Cerebellar nuclear complex (tissue), 1 donor: ENCODE data around the gene CHST4.
"Not testable (repeated sequence)": the region's sequence is repeated elsewhere in the genome, so short reads cannot be mapped to it uniquely, and the experiment has no call there.

ENCODE experiments used
- DNase-seq, 2 experiments: peaks; one replicate each; lab custom pipeline; 2025; lab: John Stamatoyannopoulos, UW

Gene CHST4

DNA sequence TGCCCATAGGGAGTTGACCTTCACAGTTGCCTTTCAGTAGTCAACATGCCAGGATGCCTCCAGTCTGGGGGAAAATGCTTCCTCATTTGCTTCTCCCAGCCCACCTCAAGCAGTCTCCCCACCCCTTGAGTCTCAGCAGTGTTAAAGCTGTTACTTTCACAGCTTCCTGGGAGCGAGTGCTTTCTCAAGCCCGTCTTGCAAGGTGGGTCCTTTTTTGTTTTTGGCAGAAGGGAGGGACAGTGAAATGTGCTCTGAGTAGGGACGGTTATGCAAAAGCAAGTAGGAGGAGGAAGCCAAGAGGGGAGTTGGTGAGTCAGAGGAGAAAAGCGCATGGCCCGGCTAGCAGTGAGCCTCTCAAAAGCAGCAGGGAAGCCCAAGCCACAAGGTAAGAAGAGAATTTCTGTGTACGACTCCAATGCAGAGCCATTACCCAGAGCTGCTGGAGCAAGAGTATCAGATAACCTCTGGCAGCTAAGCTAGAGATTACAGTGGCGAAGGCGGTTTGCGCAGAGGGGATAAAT, at the start of gene CHST4:
CHST4 (plus strand) TSS at position 316 of the 521 bp plus-strand sequence. CDS start 10,252 bp downstream, outside the sequence.
- no peak for DNase-seq

GRCh38 chr16:71476457-71477124, 49.6 kb upstream of the CHST4 start:
- no peak for DNase-seq

DNA sequence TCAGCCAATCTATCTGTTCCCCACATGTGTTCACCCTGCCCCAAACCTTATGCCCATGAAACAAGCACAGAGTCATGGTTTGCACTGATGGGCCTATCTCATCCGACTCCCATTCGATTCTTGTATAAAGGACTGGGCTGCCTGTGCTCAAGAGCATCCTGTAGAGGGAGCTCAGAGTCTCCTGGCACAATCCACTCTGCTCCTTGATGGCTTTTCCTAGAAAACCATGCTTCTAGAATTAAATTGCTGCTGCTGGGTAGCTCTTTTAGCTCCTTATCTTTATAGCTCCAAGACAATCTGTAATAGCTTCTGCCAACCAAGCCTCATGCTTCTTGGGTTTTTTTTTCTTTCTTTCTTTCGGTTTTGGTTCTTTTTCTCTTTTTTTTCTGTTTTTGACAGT, 46.8 kb upstream of the CHST4 start:
- DNase-seq = no peak

GRCh38 chr16:71480956-71481355, 45.3 kb upstream of the CHST4 start:
- no peak for DNase-seq

GRCh38 chr16:71482569-71482968, 43.7 kb upstream of the CHST4 start:
- no peak for DNase-seq

DNA sequence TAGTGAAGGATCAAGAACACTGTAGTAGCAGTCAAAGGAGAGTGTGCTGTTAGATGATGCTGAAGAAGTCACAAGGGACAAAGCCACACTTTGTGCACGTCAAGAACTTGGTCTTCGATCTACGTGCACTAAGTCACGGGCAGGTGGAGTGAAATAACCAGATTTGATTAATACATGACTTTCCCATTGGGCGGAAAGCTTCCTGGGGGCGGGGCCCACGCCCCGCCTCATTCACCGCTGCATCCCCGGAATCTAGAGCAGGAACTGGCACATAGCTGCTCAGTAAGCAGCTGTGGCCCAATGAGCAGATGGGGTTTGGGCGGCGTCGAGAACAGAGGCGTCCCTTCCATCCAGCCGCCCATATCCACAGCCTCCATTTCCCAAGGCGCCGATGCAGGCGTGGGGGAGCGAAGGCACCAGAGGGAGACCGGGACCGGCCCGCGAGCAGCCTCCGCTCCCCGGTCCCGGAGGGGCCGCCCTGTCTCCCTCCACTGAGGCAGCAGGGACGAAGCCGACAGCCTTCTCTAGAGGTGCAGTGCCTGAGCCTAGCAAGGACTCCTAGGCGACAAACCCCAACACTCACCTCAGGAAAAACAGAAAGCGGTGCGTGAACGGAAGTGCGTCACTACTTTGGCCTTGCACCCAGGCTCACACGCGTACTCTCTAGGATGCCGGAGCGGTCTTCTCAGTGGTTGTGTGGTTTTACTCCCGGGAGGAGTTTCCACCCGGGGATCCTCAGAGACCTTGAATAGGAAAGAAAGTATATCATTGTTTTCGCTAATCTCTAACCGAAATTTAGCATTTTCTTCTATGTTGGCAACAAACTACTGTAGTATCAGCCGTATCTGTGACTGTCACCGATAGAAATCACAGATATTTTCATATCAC, 42.0 kb upstream of the CHST4 start:
- DNase-seq = peak; percentile 83 to 92

GRCh38 chr16:71489122-71489521, 37.1 kb upstream of the CHST4 start, which contains the start of gene ZNF19:
Gene ZNF19, minus strand, starts transcription at chr16:71489324. Its CDS starts 7,210 bp downstream, at chr16:71482114.
- no peak for DNase-seq

- DNase-seq = no peak
Measured at GRCh38 chr16:71490361-71490760, 35.9 kb upstream of the CHST4 start.

DNA sequence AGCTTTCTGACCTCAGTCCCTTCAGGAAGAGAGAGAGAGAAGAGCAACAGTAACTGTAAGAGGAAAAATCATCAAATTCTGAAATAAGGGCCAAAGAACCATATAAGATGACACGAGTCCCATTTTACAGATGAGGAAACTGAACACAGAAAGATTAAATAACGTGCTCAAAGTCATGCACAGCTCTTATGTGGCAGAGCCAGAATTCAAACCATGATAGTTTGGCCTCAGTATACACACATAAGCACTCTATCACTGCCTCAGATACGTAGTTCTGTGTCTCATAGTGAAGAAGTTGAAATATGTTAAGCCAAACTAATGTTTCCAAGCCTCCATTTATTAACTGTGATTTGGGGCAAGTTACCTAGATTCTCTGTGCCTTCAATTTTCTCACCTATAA, 35.2 kb upstream of the CHST4 start:
- no peak for DNase-seq

- no peak for DNase-seq
Measured at GRCh38 chr16:71492786-71493185, 33.4 kb upstream of the CHST4 start.

DNA sequence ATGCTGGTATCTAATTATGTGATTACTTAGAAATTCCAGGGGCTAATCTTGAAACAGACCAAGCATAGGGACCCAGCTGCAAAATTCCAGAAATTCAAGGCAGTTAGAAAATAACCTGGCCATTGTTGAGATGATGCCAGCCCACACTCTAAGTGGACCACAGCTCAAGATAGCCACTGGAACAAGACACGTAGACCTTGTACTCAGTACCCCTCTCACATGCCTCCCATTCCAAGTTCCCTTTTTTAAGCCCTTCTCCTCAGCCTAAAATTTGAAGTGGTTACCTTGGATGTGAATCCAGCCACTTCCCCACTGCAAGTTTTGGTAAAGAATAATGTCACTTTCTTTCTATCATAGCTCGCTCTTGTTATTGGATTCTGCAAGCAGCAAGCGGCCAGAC, 33.0 kb upstream of the CHST4 start:
- no peak for DNase-seq

DNA sequence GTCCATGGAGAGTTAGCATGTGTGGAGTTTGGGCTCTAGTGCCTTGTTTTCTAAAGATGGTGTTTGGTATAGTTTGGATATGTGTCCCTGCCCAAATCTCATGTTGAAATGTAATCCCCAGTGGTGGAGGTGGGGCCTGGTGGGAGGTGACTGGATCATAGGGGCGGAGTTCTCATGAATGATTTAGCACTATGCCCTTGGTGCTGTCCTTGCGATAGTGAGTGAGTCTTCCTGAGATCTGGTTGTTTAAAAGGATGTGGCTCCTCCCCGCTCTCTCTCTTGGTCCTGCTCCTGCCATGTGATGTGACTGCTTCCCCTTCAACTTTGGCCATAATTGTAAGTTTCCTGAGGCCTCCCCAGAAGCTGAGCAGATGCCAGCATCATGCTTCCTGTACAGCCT, 28.2 kb upstream of the CHST4 start:
- DNase-seq = no peak

DNA sequence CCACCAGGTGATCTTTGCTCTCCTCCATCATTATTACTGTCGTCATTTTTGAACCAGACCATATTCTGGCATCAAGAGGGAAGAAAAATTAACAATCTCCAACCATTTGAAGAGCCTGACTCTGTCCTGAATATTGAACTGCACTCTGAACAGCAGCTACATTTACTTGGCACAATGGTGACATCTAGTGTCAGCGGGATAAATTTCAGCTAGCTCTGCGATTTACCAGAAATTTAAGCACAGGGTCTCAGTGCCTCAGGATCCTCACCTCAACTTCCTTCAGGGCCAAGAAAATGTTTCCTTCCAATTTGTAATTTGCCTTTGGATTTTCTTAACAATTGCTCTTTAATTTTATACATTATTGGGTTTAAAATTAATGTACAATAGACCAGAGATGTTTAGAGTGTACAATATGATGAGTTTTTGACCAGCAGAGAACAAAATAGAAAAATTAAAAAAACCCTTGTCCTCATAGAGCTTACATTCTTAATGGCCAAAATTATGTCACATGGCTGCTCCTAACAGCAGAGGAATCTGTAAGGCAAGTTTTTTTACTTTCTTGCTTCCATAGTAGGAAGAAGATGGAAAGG, 26.4 kb upstream of the CHST4 start:
- DNase-seq = no peak

GRCh38 chr16:71500964-71501363, 25.3 kb upstream of the CHST4 start:
- DNase-seq = no peak

DNA sequence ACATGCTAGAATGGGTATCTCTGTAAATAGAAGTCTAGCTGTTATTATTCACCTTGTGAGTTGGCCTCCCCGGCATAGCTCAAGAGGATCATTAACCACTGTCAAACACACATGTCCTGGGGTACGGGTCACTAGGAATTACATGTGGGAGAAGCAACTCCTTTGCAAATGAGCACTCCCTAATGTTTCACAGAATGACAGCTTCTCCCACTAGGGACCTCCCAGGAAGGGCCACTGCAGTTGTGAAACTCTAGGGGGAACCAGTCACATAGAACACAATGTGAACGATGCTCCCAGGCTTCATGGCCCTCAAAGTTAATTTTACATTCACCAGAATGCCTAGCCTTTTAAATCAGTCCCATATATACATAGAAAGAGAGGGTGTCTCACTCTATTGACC, 24.7 kb upstream of the CHST4 start:
- no peak for DNase-seq

GRCh38 chr16:71504051-71504450, 22.2 kb upstream of the CHST4 start:
- DNase-seq = not testable (repeated sequence)

- no peak for DNase-seq
Measured at GRCh38 chr16:71504901-71505300, 21.3 kb upstream of the CHST4 start.

DNA sequence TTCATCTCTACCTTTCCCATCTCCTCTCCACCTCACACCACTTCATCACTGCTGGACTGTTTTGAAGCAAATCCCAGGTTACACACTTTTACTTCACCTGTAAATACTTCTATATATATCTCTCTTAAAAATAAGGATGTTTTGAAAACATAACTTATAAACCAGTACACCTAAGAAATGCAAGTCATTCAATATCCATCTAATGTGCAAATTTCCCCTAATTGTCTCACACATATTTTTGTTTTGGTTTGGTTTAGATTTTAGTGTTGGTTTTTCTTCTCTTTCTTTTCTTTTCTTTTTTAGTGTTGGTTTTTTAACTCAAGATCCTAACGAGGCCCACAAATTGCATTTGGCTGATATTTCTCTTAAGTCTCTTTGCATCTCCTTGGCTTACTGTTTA, 19.2 kb upstream of the CHST4 start:
- no peak for DNase-seq

GRCh38 chr16:71513302-71513701, 12.9 kb upstream of the CHST4 start:
- no peak for DNase-seq

DNA sequence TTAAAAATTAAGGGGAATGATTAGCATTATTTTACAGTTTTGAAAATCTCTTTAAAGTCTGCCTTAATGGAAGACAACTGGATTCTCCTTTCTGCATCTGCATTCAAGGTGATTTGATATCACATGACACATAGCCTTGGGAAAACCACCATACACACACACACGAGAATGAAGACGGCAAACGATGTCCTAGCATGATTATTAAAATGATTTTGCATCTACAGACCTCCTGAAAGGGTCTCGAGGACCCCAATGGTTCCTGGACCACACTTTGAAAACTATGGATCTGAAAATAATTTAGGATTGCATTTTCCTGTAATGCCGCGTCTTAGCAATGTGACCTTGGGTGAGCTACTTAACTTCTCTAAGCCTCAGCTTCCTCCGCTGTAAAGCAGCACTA, 11.8 kb upstream of the CHST4 start:
- no peak for DNase-seq

DNA sequence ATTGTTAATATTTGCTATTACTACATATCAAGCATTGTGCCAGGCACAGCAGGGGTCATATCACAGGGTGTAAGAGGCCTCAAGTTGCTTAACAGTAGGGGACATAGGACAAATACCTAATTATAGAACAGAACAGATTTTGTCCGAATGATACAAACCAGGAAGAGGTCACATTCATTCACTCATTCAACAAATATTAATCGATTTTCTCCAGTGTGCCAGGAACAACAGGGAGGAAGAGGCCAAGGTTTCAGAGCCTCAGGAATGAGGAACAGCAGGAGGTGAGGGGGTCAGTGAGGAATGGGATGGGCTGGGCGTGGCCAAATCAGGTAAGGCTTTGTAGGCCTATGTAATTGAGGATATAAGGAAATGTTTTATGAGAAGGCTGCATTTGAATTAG, 11.2 kb upstream of the CHST4 start:
- no peak for DNase-seq

GRCh38 chr16:71520550-71520949, 5.7 kb upstream of the CHST4 start:
- no peak for DNase-seq
